DND-41 (cell line): ENCODE results near the gene RAMP3.

Experiments used
- ATAC-seq: fragments of 200-7000 bp; cut with Tn5 transposase; 3 replicates; pipeline ENCODE4 v1.9.1; 2021; ENCODE audit warnings: low read depth; ENCODE audit not compliant: insufficient read depth
- DNase-seq: peaks from one replicate; pipeline ENCODE4 v3.0.0-alpha.2; 2020
- H2AFZ ChIP-seq: 2 replicates; pipeline ENCODE4 v1.6.0; 2012; ENCODE audit warnings: low read depth, low read length
- H3K27ac ChIP-seq: 2 replicates; pipeline ENCODE4 v1.5.1; 2012; ENCODE audit warnings: low read length, inconsistent platforms
- H3K27me3 ChIP-seq: fragments of 200-600 bp; sonication (generic); 2 replicates; pipeline ENCODE4 v1.6.0; 2012; ENCODE audit warnings: low read length, mild to moderate bottlenecking, inconsistent platforms; ENCODE audit not compliant: insufficient read depth, poor library complexity
- H3K36me3 ChIP-seq: 2 replicates; pipeline ENCODE4 v1.5.1; 2012; ENCODE audit warnings: low read length, inconsistent platforms; ENCODE audit not compliant: insufficient read depth
- H3K4me1 ChIP-seq: 2 replicates; pipeline ENCODE4 v1.5.1; 2012; ENCODE audit warnings: mild to moderate bottlenecking, low read length; ENCODE audit not compliant: insufficient read depth
- H3K4me2 ChIP-seq: 2 replicates; pipeline ENCODE4 v1.6.0; 2012; ENCODE audit warnings: mild to moderate bottlenecking, moderate library complexity, low read length, inconsistent platforms; ENCODE audit not compliant: insufficient read depth
- H3K4me3 ChIP-seq, 2 experiments: fragments of 200-600 bp in 1 of 2; shearing (Covaris generic) in 1 of 2; 2 replicates each; pipeline ENCODE4 v1.5.1; 2012 to 2016; ENCODE audit warnings: inconsistent platforms in 2 of 2, low read length in 2 of 2, mild to moderate bottlenecking in 2 of 2, low read depth in 1 of 2, moderate library complexity in 1 of 2
- H3K79me2 ChIP-seq: 2 replicates; pipeline ENCODE4 v1.6.0; 2012; ENCODE audit warnings: low read length, inconsistent platforms; ENCODE audit not compliant: insufficient read depth
- H3K9ac ChIP-seq: 2 replicates; pipeline ENCODE4 v1.6.0; 2012; ENCODE audit warnings: low read depth, mild to moderate bottlenecking, inconsistent platforms, low read length, moderate library complexity
- H3K9me3 ChIP-seq: 2 replicates; pipeline ENCODE4 v1.5.1; 2012; ENCODE audit warnings: low read length, moderate library complexity, mild to moderate bottlenecking, inconsistent platforms; ENCODE audit not compliant: insufficient read depth, severe bottlenecking
- H4K20me1 ChIP-seq: 2 replicates; pipeline ENCODE4 v1.6.0; 2012; ENCODE audit warnings: low read length; ENCODE audit not compliant: insufficient read depth
- EZH2 ChIP-seq: IDR thresholded peaks from 3 replicates; pipeline ENCODE4 v1.6.1; 2012; ENCODE audit warnings: borderline replicate concordance, low read depth, mild to moderate bottlenecking, moderate library complexity, low read length, inconsistent platforms; ENCODE audit not compliant: severe bottlenecking
- TF ChIP-seq, protein P1 (sequence below): IDR thresholded peaks from 2 replicates; pipeline ENCODE4 v1.5.1; 2012; ENCODE audit warnings: borderline replicate concordance, low read length, moderate library complexity, mild to moderate bottlenecking; ENCODE audit not compliant: poor library complexity, severe bottlenecking; ENCODE audit errors: extremely low read depth

Gene RAMP3

DNA sequence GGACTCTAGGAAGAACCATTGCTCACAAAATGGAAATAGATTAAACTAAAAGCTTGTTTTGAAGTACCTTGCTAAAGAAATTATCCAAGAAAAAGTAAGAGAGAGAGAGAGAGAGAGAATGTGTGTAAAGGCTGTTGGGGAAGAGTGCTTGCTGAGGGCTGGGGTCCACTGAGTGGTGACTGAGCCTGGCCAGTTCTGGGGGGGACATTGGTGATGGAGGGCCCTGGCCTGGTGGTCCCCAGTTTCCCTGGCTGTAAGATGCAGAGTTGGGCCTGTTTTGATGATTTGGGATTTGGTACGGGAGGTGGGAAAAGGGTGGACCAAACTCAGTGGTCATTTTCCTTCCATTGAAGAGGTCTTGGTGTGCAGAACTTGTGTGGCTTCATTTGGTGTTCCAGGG is 880 bp downstream of the RAMP3 start:
- TF ChIP-seq, protein P1, sequence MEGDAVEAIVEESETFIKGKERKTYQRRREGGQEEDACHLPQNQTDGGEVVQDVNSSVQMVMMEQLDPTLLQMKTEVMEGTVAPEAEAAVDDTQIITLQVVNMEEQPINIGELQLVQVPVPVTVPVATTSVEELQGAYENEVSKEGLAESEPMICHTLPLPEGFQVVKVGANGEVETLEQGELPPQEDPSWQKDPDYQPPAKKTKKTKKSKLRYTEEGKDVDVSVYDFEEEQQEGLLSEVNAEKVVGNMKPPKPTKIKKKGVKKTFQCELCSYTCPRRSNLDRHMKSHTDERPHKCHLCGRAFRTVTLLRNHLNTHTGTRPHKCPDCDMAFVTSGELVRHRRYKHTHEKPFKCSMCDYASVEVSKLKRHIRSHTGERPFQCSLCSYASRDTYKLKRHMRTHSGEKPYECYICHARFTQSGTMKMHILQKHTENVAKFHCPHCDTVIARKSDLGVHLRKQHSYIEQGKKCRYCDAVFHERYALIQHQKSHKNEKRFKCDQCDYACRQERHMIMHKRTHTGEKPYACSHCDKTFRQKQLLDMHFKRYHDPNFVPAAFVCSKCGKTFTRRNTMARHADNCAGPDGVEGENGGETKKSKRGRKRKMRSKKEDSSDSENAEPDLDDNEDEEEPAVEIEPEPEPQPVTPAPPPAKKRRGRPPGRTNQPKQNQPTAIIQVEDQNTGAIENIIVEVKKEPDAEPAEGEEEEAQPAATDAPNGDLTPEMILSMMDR = no peak
- no peak for TF ChIP-seq EZH2
- Histone ChIP-seq H3K27ac (no peak overlapping the region), H3K27me3 (no peaks in the 10 kb centered on the region)

DNA sequence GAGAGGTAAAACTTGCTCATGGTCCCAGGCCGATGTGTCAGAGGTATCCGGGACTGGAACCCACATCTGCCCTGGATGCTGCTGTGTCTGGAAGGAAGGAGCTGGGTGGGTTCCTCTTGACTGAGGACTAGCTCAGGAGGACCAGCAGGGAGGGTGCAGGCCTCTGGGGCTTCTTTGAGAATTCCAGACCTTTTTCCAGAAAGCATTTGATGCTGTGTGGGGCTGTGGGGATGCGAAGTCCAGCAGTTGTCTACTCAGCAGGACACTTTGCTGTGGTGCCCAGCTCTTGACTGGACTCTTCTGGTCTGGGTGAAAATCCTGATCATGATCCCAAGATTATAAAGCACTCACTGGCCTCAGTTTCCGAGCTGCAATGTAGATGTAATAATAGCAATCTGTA is 1.7 kb downstream of the RAMP3 start:
- Histone ChIP-seq H3K9ac (no peak overlapping the region), H3K4me3 (no peak overlapping the region), H3K9me3 (no peaks in the 10 kb centered on the region), H3K27me3 (no peaks in the 10 kb centered on the region), H3K36me3 (no peaks in the 10 kb centered on the region), H3K79me2 (no peaks in the 10 kb centered on the region), H3K27ac (no peak overlapping the region), H2AFZ (no peak overlapping the region), H4K20me1 (0 out of 2 replicates have a peak, but pooled peaks cover 4% of the 10 kb centered on the region), H3K4me2 (no peak overlapping the region), H3K4me1 (no peaks in the 10 kb centered on the region)
- no peak for ATAC-seq
- TF ChIP-seq, protein P1 = no peak
- no peak for TF ChIP-seq EZH2
- DNase-seq = no peak

More for the DNA sequence above, 880 bp downstream of the RAMP3 start:
- no peak for ATAC-seq
- no peaks in the 10 kb centered on the region for H3K9me3 ChIP-seq
- no peak overlapping the region for H3K4me2 ChIP-seq
- 0 out of 2 replicates have a peak, but pooled peaks cover 4% of the 10 kb centered on the region for H4K20me1 ChIP-seq
- no peaks in the 10 kb centered on the region for H3K79me2 ChIP-seq
- no peaks in the 10 kb centered on the region for H3K36me3 ChIP-seq
- no peaks in the 10 kb centered on the region for H3K4me1 ChIP-seq
- no peak for DNase-seq
- H2AFZ ChIP-seq = no peak overlapping the region
- no peak overlapping the region for H3K9ac ChIP-seq
- H3K4me3 ChIP-seq = no peak overlapping the region

DNA sequence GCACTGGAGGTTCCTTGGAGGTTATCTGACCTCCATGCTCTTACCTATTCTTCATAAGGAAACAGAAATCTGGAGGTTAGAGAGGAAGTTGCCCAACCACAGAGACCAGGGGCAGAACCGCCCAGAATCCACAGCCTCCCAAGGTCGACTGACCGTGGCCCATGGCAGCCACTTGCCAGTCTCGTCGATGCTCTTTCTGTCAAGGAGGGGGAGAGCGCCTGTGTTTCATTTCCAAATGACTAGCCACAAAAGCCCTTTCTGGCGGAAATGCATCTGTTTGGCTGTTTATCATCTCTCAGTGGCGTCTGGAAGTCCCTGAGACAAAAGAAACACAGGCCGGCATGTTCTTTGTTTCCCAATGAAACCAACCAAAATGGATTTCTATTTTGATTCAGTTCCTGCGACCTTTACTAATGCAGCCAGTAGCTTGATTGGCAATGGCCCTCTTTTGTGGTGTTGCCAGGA is 2.9 kb downstream of the RAMP3 start:
- H3K27me3 ChIP-seq = no peaks in the 10 kb centered on the region
- no peak overlapping the region for H3K4me2 ChIP-seq
- no peaks in the 10 kb centered on the region for H3K36me3 ChIP-seq
- no peaks in the 10 kb centered on the region for H3K9me3 ChIP-seq
- no peak overlapping the region for H3K4me3 ChIP-seq
- H4K20me1 ChIP-seq = 0 out of 2 replicates have a peak, but pooled peaks cover 4% of the 10 kb centered on the region
- TF ChIP-seq, protein P1 = no peak
- no peak for TF ChIP-seq EZH2
- DNase-seq (no peak), ATAC-seq (no peak)
- H3K4me1 ChIP-seq = no peaks in the 10 kb centered on the region
- no peaks in the 10 kb centered on the region for H3K79me2 ChIP-seq
- H3K27ac ChIP-seq = no peak overlapping the region
- no peak overlapping the region for H2AFZ ChIP-seq
- H3K9ac ChIP-seq = no peak overlapping the region

DNA sequence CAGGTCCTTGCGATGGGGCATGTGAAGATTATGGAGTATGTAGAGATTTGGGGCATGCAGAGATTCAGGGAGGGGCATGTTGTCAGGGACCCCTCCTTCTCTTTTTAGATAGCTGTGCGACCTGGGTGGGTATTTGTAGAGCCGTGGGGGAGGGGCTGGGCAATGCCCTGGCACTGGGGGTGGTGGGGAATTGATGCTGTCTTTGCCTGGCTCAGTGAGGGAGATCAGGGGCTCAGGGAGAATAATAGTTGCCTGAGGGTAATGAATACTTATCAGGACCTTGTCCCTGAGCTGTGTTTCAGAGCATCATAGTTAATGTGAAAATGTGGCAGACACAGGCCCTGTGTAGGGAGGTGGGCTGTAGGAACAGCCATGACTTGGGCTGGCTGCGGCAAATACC is 3.5 kb downstream of the RAMP3 start:
- TF ChIP-seq, protein P1 = no peak
- TF ChIP-seq EZH2 = no peak
- H3K27me3 ChIP-seq = no peaks in the 10 kb centered on the region
- no peaks in the 10 kb centered on the region for H3K79me2 ChIP-seq
- no peaks in the 10 kb centered on the region for H3K9me3 ChIP-seq
- ATAC-seq (no peak), DNase-seq (no peak)
- no peak overlapping the region for H3K4me2 ChIP-seq
- 0 out of 2 replicates have a peak, but pooled peaks cover 4% of the 10 kb centered on the region for H4K20me1 ChIP-seq
- no peak overlapping the region for H3K27ac ChIP-seq
- H3K4me1 ChIP-seq = no peaks in the 10 kb centered on the region
- H3K9ac ChIP-seq = no peak overlapping the region
- no peaks in the 10 kb centered on the region for H3K36me3 ChIP-seq
- no peak overlapping the region for H2AFZ ChIP-seq
- no peak overlapping the region for H3K4me3 ChIP-seq
